OCI-LY1 (cell line): ENCODE measurements around the gene FBXL3.

ENCODE experiments used
- CTCF ChIP-seq: fragments of 200-600 bp; sonication (generic), shearing (Covaris generic); IDR thresholded peaks from 2 replicates; pipeline ENCODE4 v1.5.1; 2017; ENCODE audit warnings: mild to moderate bottlenecking, antibody characterized with exemption, low read length, moderate library complexity, mixed read lengths
- EZH2 ChIP-seq: fragments of 200-600 bp; sonication (generic), shearing (Covaris generic); IDR thresholded peaks from 2 replicates; pipeline ENCODE4 v1.8.0; 2017; ENCODE audit warnings: borderline replicate concordance, mixed run types, mild to moderate bottlenecking, antibody characterized with exemption, low read length, moderate library complexity, mixed read lengths

- TF ChIP-seq EZH2: no peak
- TF ChIP-seq CTCF: no peak
Measured at GRCh38 chr13:76976490-76976889, 50.5 kb downstream of the FBXL3 start.
